Immature natural killer cell (primary cell): ENCODE measurements around the gene ATP2C2. TPM values are rescaled to one million over a fixed set of nuclear protein-coding genes. Genes with fewer than 3 reads are reported as not detected.

Source experiments
- DNase-seq, 3 donors: peaks; one replicate each; pipeline ENCODE4 v3.0.0; 2022; ENCODE audit warnings: mixed read lengths in 1 of 3
- H3K27ac Mint-ChIP-seq, 6 donors: one replicate each; pipeline ENCODE4 v1.8.0; 2020; ENCODE audit warnings: mixed read lengths in 6 of 6, mild to moderate bottlenecking in 5 of 6, inconsistent platforms in 4 of 6, moderate library complexity in 3 of 6
- H3K27me3 Mint-ChIP-seq, 3 donors: one replicate each; pipeline ENCODE4 v1.8.0; 2020 to 2021; ENCODE audit warnings: low read depth in 3 of 3, mild to moderate bottlenecking in 3 of 3, mixed read lengths in 3 of 3, moderate library complexity in 3 of 3, inconsistent platforms in 1 of 3
- H3K36me3 Mint-ChIP-seq, 3 donors: one replicate each; pipeline ENCODE4 v1.8.0; 2020; ENCODE audit warnings: mixed read lengths in 3 of 3, inconsistent platforms in 2 of 3, mild to moderate bottlenecking in 2 of 3
- H3K4me1 Mint-ChIP-seq, 2 donors: one replicate each; pipeline ENCODE4 v1.8.0; 2020; ENCODE audit warnings: inconsistent platforms in 2 of 2, mild to moderate bottlenecking in 2 of 2, mixed read lengths in 2 of 2, moderate library complexity in 1 of 2
- H3K4me3 Mint-ChIP-seq, 5 donors: one replicate each; pipeline ENCODE4 v1.8.0; 2020; ENCODE audit warnings: mild to moderate bottlenecking in 5 of 5, mixed read lengths in 5 of 5, inconsistent platforms in 3 of 5, moderate library complexity in 3 of 5
- H3K9me3 Mint-ChIP-seq, 6 donors: one replicate each; pipeline ENCODE4 v1.8.0; 2020; ENCODE audit warnings: mild to moderate bottlenecking in 6 of 6, mixed read lengths in 6 of 6, inconsistent platforms in 4 of 6, moderate library complexity in 3 of 6
- polyA plus RNA-seq, 3 donors: library from polyadenylated mRNA; unstranded; fragments of 300-500 nt; fragmentation: Illumina TruSeq; gene quantifications; one replicate each; pipeline ENCODE4 v1.2.3, GENCODE V29; 2021

The ATP2C2 gene
- polyA plus RNA-seq, 3 donors from 2014 or later = not detected

DNA sequence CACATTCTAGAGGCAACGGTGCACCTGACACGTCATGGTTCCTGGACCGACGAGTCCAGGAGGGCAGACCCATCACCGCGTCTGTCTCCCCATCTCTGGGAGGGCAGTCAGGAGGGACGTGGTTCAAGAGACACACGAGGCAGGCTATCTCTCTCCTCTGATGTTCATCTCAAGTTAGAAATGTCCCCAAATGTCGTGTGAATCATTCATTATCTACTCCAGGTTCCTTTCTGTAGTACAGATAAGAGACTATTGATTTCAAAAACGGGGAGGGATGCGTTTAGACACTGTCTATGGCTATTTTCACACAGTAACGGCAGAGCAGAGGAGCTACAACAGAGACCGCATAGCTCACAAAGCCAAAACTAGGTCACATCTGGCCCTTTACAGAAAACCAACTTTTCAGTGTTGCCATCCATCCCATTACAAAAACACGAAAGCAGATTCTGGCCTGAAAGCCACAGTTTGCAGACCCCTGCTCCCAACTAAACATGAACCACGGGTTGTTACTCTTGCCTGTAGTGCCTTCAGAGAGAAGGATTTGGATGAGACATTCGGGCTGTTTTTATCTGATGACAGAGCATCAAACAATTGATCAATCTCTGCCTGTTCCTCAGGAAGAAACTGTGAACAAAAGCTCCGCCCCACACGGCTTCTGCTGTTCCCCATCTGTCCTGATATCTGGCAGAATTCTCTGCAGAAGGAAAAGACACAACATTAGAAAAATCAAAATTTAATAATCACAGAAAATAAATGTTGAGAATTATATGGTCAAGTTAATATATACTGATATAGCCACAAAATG lies 129.3 kb downstream of the ATP2C2 start:
- H3K4me3 Mint-ChIP-seq = no peak overlapping the region
- no peak for DNase-seq
- H3K4me1 Mint-ChIP-seq = no peaks in the 10 kb centered on the region
- no peaks in the 10 kb centered on the region for H3K27me3 Mint-ChIP-seq
- H3K36me3 Mint-ChIP-seq = peaks cover 34 to 48% (median 44%) of the 10 kb centered on the region in 3 donors
- peaks cover 0 to 6% (median 0%) of the 10 kb centered on the region in 6 donors for H3K9me3 Mint-ChIP-seq
- H3K27ac Mint-ChIP-seq = no peak overlapping the region

DNA sequence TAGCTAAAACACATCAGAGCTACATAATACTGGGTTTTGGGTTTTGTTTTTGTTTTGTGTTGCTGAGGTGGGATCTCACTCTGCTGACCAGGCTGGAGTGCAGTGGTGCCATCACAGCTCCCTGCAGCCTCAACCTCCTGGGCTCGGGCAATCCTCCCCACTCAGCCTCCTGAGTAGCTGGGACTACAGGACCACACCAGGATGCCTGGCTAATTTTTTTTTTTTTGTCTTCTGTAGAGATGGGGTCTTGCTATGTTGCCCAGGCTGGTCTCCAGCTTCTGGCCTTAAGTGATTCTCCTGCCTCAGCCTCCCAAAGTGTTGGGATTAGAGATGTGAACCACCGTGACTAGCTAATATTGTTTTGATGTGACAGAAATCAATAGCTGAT lies 129.9 kb downstream of the ATP2C2 start:
- Mint-ChIP-seq H3K4me1 (no peaks in the 10 kb centered on the region), H3K9me3 (peaks cover 0 to 2% (median 0%) of the 10 kb centered on the region in 6 donors), H3K27ac (no peak overlapping the region), H3K36me3 (peaks cover 29 to 44% (median 39%) of the 10 kb centered on the region in 3 donors), H3K27me3 (no peaks in the 10 kb centered on the region), H3K4me3 (no peak overlapping the region)
- no peak for DNase-seq

DNA sequence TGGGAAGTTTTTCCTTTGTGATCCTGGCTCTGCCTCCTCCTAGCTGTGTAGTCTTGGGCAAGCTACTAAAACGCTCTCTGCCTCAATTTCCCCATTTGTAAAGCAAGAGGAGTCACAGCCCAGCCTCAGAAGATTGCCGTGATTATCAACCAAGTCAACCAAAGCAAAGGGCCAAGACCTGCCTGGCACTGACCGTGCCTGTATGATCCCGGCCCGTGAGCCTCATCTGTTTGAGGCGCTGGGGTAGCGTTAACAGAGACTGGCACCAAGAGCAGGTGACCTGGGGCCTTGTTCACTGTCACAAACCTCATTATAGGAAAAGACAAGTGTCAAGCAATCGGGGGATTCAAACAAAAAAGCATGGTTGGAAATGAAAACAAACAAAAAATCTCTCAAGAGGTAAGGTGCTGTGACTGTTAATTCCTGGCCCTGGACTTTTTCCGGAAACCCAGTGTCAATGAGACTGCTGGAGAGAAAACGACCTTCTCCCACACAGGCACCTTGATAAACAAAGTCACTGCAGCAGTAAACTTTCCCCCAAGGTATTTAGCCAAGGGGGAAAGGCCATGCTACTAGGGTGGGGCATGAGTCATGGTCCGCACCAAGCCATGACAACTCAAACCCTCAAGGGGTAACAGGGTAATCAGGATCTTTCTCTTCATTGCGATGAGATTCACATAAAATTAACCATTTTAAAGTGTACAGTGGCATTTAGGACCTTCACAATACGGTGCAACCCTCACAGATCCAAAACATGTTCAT lies 130.7 kb downstream of the ATP2C2 start:
- H3K27me3 Mint-ChIP-seq = peaks cover 0 to 2% (median 0%) of the 10 kb centered on the region in 3 donors
- H3K27ac Mint-ChIP-seq = no peak overlapping the region
- no peak for DNase-seq
- H3K4me3 Mint-ChIP-seq = no peak overlapping the region
- H3K4me1 Mint-ChIP-seq = peaks cover 0 to 4% of the 10 kb centered on the region in 2 donors
- H3K36me3 Mint-ChIP-seq = peaks cover 28 to 39% (median 32%) of the 10 kb centered on the region in 3 donors
- H3K9me3 Mint-ChIP-seq = no peaks in the 10 kb centered on the region

DNA sequence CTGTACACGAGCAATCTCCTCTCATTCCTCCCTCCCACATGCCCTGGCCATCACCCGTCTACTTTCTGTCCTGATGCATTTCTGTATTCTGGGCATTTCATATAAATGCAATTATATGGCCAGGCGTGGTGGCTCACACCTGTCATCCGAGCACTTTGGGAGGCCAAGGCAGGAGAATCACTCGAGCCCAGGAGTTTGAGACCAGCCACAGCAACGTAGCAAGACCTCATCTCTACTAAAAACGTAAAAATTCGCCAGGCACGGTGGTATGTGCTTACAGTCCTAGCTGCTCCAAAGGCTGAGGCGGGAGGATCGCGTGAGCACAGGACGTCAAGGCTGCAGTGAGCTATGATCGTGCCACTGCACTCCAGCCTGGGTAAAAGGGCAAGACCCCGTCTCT lies 131.3 kb downstream of the ATP2C2 start:
- peaks cover 0 to 8% of the 10 kb centered on the region in 2 donors for H3K4me1 Mint-ChIP-seq
- H3K27me3 Mint-ChIP-seq = peaks cover 0 to 4% (median 0%) of the 10 kb centered on the region in 3 donors
- no peak overlapping the region for H3K4me3 Mint-ChIP-seq
- peaks cover 23 to 35% (median 26%) of the 10 kb centered on the region in 3 donors for H3K36me3 Mint-ChIP-seq
- no peak for DNase-seq
- no peak overlapping the region for H3K27ac Mint-ChIP-seq
- H3K9me3 Mint-ChIP-seq = no peaks in the 10 kb centered on the region

DNA sequence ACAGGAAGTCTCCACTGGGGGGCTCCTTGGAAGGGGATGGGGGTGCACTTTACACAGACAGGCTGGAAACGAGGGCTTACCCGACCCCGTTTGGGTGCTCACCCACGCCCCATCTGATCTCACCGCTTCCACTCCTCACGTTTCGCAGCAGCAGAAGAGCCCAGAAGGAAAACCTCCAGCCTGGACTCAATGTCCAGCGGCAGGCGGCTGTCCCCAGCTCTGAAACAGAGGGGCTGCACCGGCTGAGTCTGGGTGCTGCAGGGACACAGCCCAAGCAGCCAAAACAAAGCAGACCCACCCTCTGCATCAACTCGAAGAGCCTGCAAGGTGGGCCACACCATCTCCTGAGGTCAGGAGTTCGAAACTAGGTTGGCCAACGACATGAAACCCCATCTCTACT lies 132.2 kb downstream of the ATP2C2 start:
- H3K9me3 Mint-ChIP-seq = no peaks in the 10 kb centered on the region
- H3K27me3 Mint-ChIP-seq = peaks cover 0 to 5% (median 0%) of the 10 kb centered on the region in 3 donors
- no peak overlapping the region for H3K27ac Mint-ChIP-seq
- peaks cover 4 to 17% of the 10 kb centered on the region in 2 donors for H3K4me1 Mint-ChIP-seq
- H3K4me3 Mint-ChIP-seq = no peak overlapping the region
- H3K36me3 Mint-ChIP-seq = peaks cover 18 to 30% (median 19%) of the 10 kb centered on the region in 3 donors
- no peak for DNase-seq

DNA sequence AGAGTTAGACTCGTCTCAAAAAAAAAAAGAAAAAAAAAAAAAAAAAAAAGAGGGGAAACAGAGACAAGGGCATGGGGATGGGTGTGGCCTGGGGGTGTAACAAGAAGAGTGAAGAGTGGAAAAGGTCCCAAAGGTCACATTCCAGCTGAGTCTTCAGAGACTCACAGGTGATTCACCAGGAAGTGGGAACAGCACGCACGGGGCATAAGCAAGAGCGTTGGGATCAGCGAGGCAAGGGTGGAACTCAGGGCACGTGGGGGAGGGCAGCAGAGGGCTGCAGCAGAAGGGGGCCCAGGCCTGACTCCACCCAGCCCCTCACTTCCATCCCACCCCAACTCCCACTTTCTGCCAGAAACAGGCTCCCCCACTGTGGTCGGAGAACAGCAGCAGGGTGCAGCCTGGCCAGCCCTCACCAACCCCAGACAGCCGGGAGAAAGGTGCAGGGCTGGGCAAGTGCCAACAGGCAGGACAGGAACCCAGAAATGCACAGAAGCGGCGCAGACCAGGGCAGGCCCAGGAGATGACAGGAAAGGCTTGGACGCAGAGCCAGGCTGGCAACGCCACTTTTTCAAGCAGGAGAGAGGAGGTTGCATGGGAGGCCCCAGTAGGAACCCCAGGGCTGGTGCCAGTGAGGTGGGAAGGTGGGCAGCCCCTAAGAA lies 132.9 kb downstream of the ATP2C2 start:
- Mint-ChIP-seq H3K36me3 (peaks cover 13 to 24% (median 14%) of the 10 kb centered on the region in 3 donors), H3K27ac (no peak overlapping the region), H3K9me3 (no peaks in the 10 kb centered on the region), H3K4me3 (no peak overlapping the region), H3K4me1 (peaks cover 7 to 23% of the 10 kb centered on the region in 2 donors), H3K27me3 (peaks cover 0 to 5% (median 0%) of the 10 kb centered on the region in 3 donors)
- DNase-seq = no peak

DNA sequence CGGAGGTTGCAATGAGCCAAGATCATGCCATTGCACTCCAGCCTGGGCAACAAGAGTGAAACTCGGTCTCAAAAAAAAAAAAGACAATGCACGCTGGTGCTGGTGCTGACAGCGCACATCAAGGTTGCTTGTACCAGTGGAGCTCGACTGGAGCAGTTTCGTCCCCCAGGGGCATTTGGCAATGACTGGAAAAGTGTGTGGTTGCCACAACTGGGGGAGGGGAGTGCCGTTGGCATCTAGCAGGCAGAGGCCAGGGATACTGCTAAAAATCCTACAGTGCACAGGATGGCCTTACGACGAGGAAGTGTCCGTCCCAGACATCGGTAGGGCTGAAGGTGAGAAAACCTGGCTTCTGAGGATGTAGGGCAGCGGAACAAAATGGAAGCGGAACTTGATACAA lies 133.7 kb downstream of the ATP2C2 start:
- DNase-seq = no peak

DNA sequence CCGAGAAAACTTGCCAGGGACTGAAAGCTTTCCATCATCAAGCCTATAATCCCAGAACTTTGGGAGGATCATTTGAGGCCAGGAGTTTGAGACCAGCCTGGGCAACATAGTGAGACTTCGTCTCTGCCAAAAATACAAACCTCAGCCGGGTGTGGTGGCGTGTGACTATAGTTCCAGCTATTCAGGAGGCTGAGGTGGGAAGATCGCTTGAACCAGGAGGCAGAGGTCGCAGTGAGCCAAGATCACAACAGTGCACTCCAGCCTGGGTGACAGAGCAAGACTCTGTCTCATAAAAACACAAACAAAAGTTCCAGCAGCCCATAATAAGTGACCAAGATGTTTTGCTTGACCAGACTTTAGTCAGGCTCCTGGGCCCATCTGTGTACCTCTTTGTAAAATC lies 134.2 kb downstream of the ATP2C2 start:
- DNase-seq = no peak
- H3K36me3 Mint-ChIP-seq = peaks cover 3 to 15% (median 5%) of the 10 kb centered on the region in 3 donors
- no peaks in the 10 kb centered on the region for H3K9me3 Mint-ChIP-seq
- peak overlapping the region in 1 of 5 donors; percentile 4 for H3K4me3 Mint-ChIP-seq
- peaks cover 0 to 6% (median 0%) of the 10 kb centered on the region in 3 donors for H3K27me3 Mint-ChIP-seq
- H3K4me1 Mint-ChIP-seq = peaks cover 7 to 29% of the 10 kb centered on the region in 2 donors
- no peak overlapping the region for H3K27ac Mint-ChIP-seq

More for the DNA sequence above, 133.7 kb downstream of the ATP2C2 start:
- peaks cover 7 to 27% of the 10 kb centered on the region in 2 donors for H3K4me1 Mint-ChIP-seq
- H3K36me3 Mint-ChIP-seq = peaks cover 6 to 18% (median 8%) of the 10 kb centered on the region in 3 donors
- no peaks in the 10 kb centered on the region for H3K9me3 Mint-ChIP-seq
- no peak overlapping the region for H3K27ac Mint-ChIP-seq
- H3K4me3 Mint-ChIP-seq = no peak overlapping the region
- H3K27me3 Mint-ChIP-seq = peaks cover 0 to 6% (median 0%) of the 10 kb centered on the region in 3 donors

DNA sequence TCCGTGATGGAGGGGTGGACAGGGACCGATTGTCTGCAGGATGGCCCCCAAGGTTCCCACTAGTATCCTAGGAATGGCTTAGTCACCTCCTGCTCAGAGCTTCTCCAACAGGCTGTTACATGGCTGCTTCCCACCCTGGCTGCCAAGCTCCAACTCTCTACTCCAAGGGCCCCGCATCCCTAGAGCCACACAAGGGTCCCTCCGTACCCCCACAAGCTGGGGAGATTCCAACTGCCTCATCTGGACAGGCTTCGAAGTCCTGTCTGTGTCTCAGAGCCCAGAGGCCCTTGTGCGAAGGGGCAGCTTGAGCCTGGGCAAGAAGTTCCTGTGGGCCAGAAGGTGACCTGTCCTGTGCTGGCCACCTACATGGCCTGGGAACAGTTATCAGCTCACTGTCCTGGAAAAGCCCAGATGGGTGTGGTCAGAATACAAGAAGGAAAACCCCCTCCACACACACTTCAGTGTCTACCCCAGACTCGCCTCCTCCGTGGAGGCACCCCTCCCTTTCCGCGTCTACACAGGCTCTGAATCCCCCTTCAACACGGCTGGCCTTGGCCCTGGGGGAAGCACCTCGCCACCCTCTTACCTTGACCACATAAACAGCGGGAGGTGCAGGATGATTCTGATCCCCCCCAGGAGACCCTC lies 135.5 kb downstream of the ATP2C2 start:
- Mint-ChIP-seq H3K4me3 (peak overlapping the region; percentile 51 to 87 (median 72)), H3K36me3 (peaks cover 0 to 5% (median 3%) of the 10 kb centered on the region in 3 donors), H3K27ac (peak overlapping the region in 2 of 6 donors; percentile 23 to 30), H3K4me1 (peaks cover 7 to 29% of the 10 kb centered on the region in 2 donors), H3K9me3 (no peaks in the 10 kb centered on the region), H3K27me3 (peaks cover 0 to 6% (median 5%) of the 10 kb centered on the region in 3 donors)
- DNase-seq = no peak

DNA sequence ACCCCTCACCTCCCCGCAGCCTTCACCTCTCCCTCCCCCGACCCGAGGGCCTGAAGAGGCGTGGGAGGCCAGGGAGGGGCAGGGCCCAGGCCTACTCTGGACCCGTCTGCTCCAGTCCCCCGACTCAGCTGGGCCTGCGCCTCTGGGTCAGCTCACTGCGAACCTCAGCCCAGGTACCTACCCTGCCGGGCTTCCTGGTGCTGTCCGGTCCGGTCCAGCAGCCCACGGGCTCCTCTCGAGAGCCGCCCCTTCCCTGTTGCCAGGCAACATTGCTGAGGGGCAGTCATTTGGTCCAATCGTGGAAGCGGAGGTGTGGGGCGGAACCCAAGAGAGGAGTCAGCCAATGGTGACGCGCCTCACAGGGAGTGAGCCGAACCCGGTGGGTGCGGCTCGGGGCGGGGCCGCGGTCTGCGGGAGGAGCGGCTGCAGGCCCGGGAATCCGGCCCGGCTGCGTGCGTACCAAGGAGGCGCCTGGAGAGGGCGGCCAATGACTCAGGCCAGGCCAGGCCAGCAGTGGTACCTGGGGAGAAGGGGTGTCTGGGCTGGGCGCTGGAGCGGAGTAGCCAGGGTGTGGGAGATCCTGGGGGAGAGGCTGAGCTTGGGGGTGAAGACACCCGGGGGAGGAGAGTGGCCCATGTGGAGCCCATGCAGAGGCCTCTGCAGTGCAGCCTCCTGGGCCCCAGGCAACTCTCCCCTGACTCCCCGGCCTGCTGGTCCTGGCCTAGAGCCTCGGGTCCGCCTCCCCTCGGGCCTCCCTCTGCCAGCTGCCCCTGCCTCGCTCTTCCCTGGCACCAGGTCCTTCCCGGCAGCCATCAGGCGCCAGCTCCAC lies 136.3 kb downstream of the ATP2C2 start, which contains the start of gene MEAK7:
TSS of gene MEAK7 (minus strand) at position 240 of the 829 bp plus-strand sequence. CDS start 6,573 bp downstream, outside the sequence.
- H3K27ac Mint-ChIP-seq = peak within 1 kb of the TSS; percentile 23 to 72 (median 34)
- peak; percentile 93 to 95 (median 93) for DNase-seq
- H3K9me3 Mint-ChIP-seq = no peaks in the 10 kb centered on the region
- peaks cover 7 to 29% of the 10 kb centered on the region in 2 donors for H3K4me1 Mint-ChIP-seq
- peaks cover 0 to 3% (median 0%) of the 10 kb centered on the region in 3 donors for H3K36me3 Mint-ChIP-seq
- H3K27me3 Mint-ChIP-seq = peaks cover 0 to 6% (median 6%) of the 10 kb centered on the region in 3 donors
- peak within 1 kb of the TSS; percentile 80 to 87 (median 83) for H3K4me3 Mint-ChIP-seq

DNA sequence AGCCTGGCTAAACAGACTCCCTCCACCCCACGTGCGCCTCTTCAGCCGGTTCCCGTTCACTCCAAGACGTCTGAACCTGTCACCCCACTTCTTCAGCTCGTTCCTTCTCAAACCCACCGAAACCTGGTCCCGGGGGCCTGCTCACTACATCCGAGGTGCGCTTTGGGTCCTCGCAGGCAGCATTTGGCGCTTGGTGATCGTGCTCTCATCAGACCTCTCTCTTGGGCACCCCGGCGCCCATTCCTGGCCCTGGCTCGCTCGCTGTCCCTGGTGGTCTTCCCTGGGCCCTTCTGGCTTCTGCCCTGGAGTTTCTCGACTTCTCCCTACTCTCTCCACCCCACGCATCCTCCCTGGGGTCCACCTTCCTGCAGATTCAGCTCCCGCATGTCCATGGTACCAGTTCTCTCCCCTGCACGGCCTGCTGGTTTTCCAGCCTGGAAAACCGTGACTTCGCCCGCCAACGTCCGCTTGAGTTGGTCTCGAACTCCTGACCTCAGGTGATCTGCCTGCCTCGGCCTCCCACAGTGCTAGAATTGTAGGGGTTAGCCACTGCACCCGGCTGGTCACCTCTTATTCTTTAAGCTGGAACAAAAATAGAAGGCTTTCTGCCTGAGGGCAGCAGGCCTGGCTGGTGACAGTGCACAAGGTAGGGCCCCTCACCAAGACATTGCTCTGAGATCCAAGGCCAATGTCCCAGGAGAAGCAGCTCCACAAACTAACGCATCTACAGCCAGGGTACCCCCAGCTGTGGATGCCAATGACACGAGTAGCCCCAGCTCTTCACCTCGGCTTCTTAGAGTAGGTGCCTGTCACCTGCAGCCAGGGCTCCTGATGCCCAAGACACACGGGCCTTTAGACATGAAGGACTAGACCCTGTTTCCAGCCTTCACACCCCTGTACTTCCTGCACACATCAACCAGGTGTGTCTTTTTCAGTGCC lies 137.2 kb downstream of the ATP2C2 start:
- peaks cover 0 to 6% (median 6%) of the 10 kb centered on the region in 3 donors for H3K27me3 Mint-ChIP-seq
- H3K4me1 Mint-ChIP-seq = peaks cover 7 to 29% of the 10 kb centered on the region in 2 donors
- DNase-seq = no peak
- H3K9me3 Mint-ChIP-seq = no peaks in the 10 kb centered on the region
- H3K36me3 Mint-ChIP-seq = no peaks in the 10 kb centered on the region
- H3K4me3 Mint-ChIP-seq = peak overlapping the region; percentile 64 to 85 (median 80)
- peak overlapping the region in 2 of 6 donors; percentile 32 to 72 for H3K27ac Mint-ChIP-seq
